Renal pelvis (tissue), 4 donors: Measurements from ENCODE around the gene BPHL. TPM values are rescaled to one million over a fixed set of nuclear protein-coding genes. Genes with fewer than 3 reads are reported as not detected.
"Not testable (repeated sequence)": the region's sequence is repeated elsewhere in the genome, so short reads cannot be mapped to it uniquely, and the experiment has no call there.

Source experiments
- DNase-seq: peaks from one replicate; pipeline ENCODE4 v3.0.0-alpha.2; 2013
- polyA plus RNA-seq, 3 donors: library from polyadenylated mRNA; unstranded; fragments of 120-200 nt; gene quantifications; one replicate each; pipeline ENCODE4 v1.2.1, GENCODE V29; 2013; ENCODE audit not compliant: insufficient read length in 3 of 3

Gene BPHL
- polyA plus RNA-seq, 3 donors = 54.5 to 75.9 (median 74.9) TPM

DNA sequence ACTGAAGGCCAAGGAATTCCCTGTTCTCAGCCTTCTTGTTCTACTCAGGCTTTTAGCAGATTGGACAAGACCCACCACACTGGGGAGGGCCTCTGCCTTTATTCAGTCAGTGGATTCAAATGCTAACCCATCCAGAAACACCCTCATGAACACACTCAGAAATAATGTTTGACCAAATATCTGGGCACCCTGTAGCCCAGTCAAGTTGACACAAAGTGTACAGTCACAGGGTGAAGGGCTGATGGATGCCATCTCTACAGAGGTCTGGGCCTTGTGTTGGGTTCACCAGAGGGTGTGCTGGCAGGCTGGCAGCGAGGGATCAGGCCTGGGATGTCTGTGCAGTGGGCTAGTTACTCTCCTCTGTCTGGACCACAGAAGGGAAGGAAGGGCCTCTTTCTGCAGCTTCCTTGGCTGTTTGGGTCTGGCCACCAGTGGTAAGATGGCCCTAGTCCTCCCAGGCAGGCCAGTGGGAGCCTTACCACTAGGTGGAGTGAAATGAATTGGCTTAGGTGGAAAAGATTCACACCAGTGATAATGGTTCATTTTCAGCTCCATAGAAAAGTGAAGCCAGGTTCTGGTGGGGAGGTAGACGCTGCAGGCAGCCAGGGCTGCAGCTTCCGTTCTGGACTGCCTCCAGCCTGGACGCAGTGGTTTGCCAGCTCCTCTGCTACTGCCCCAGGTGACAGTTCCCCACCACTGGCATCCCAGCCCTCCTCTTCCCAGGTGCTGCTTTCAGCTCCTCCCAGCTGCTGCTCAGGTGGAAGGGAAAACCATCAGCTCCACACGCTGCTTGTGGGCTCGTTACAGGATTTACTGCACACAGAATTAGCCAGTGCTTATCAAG lies 29.6 kb downstream of the BPHL start:
- DNase-seq = no peak

DNA sequence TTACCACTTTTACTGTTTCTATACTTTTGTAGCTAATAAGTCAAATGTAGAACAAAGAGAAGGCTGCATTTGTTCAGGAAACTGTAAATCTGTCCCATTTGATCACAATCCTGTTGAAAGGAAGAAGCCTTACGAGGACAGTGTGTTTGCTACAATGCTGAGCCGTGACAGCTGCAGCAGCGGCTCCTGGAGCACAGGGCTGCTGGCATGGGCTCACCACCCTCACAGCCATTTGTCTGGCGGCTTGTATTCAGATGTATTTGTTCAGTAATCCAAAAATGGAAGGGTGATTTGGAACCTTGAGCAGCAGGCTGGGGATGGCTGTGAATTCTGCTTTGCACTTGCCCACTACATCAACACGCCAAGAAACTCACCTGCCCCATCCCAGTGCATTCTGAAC lies 33.2 kb downstream of the BPHL start:
- DNase-seq = no peak

DNA sequence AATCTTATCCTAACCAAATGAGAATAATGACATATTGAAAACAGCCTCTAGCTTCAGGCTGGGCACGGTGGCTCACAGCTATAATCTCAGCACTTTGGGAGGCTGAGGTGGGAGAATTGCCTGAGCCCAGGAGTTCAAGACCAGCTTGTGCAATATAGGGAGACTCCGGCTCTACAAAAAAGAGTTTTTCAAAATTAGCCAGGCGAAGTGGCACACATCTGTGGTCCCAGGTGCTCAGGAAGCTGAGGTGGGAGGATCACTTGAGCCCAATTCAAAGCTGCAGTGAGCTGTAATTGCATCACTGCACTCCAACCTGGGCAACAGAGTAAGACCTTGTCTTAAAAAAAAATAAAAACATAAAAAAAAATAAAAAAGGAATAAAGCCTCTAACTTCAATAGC lies 34.2 kb downstream of the BPHL start:
- DNase-seq = no peak

DNA sequence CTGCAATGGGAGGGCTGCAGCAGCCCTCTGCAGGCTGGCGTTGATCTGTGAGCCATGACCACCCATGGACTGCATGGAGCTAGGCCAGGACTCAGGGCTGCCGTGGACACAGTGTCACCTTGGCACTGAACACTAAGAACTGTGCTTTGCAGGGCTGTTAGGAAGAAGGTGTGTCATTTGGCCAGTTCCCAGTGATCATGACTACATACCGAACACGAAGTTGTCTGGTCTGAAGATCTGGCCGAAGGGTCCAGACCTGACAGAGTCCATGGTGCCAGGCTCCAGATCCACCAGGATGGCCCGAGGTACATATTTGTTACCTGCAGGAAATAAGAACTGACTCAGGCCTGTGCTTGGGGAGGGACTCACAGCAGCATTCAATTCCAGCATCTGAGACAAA lies 36.9 kb downstream of the BPHL start:
- DNase-seq = not testable (repeated sequence)

DNA sequence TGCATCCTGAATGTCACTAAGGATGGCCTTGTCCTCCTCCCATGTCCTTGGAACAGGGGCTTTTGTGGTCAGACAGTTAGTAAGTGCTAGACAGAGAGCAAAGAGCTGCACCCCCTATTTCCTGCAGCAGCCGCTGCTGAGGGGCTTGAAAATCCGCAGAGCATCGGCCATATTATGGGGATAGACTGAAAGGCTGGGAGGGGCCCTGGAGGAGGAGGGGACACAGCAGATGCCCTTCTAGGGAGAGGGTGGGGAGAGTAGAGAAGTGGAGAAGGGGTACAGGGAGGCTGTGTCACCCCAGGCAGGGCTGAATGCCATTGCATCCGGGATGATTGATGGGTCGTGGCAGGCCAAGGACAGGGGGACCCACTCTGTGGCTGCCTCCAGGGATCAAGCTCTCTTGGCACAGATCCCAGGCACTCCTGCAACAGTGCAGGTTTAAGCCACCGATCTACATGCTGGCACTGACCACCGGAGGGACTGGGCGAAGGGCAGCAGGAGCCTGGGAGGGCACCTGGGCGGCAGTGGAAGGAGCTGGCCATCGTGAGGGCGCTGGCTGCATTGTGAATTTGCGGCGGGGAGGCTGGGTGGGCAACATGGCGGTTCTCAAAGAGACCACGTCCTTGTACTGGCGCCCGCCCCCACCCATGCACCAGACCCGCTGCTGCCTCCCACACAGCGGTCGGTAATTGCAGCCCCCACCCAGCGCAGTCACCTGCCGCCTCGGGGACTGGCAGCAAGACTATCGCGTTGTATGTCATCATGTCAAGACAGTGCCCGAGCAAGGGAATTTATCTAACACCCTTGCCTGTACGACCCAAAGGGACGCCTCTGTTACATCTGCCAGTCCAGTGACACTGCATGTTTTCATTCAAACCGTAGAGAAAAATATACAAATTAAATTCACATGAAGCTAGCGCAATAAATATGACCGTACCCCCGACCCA lies 37.9 kb downstream of the BPHL start:
- DNase-seq = not testable (repeated sequence)

DNA sequence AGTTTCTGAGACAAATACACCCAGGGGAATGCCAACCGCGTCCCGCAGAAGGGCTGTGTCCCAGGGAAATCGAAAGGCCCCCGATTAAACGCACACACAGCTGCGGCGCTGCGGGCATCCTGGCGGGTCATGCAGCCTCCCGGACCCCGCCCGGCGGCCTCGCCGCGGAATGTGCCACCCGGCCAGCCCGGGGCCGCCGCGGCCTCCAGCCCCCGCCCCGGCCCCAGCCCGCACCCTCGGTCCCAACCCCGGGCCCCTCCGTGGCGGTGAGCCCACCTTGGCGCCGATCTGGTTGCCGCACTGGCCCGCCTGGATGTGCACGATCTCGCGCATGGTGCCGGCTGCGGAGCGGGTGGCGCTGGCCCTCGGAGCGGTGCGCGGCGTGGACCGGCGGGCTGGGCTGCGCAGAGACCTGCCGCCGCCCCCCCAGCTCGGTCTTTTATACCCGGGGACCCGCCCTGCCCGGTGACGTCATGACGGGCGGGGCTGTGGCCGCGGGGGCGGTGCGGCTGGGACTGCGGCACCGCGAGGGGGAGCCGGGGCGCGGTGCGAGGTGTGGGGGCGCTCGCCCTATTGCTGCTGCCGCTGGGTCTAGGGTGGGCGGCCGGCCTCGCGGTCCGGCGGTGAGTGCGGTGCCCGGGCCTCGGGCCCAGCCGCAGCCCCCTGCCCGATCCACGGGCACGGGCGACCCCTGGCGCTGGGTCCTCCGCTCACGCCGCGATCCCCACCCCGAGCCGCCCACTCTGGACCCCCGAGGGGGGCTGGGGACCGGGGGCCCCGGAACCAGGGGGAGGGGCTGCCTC lies 38.8 kb downstream of the BPHL start, which contains the start of gene TUBB2A:
TUBB2A (minus strand) TSS at position 414 of the 803 bp plus-strand sequence; CDS start at position 333, 81 bp downstream.
- peak; percentile 75 for DNase-seq

DNA sequence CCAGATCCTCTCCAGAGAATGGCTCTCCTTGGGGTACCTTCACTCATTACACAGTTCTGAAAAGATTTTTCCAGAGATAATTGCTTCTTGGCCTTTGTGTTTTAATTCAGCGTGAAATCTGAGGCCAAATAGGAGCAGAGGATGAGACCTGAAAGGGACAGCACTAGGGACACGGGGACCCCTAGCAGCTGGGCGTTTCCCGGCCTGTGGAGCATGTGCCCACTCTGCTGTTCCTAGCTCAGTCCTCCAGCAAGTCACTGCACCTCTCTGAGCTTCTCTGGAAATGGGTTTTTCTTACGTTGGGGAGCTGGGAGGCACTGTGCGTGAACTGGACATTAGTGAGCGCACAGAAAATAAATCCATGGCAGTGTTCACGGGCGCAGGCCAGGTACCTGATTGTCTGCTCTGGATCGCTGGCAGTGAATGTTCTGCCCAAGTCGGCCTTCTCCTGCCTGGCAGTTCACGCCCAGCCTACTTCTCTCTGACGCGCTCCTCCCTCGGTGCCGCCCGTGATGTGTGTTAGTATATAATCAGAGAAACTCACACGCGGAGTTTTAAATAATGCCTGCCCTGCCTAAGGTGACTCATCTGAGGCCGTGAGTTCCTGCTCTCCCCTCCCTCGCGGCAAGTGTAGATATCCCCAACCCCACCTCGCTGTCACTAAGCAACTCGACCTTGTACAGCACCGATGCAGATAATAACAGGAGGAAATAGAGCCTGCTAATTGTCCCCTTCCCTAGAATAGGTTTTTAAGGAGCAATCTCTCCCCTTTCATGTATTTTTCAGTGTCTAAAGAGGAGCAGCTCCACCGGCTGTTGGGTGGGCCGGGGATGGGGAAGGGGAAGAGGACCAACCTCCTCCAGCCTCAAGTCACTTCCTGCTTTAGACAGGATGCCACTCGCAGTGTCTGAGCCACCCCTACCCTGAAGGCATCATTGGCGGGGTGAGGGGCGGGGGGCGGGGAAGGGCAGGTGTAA lies 41.6 kb downstream of the BPHL start:
- DNase-seq = no peak

DNA sequence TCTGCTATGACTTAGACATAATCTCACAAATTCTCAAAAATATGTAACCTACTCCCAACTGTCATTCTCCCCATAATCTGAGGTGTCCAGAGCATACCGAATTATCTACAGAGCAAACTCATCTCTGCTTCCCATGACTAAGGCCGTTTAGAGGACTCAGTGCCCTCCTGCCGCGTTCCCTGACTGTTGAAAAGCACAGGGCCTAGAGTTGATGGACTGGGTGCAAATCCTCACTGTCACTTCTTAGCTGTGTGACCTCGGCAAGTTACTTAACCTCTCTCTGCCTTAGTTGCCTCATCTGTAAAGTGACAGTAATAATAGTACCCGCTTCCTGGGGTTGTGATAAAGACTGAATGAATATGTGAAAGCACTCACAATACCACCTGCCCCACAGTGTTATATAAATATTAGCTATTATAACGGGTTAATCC lies 43.6 kb downstream of the BPHL start:
- no peak for DNase-seq

DNA sequence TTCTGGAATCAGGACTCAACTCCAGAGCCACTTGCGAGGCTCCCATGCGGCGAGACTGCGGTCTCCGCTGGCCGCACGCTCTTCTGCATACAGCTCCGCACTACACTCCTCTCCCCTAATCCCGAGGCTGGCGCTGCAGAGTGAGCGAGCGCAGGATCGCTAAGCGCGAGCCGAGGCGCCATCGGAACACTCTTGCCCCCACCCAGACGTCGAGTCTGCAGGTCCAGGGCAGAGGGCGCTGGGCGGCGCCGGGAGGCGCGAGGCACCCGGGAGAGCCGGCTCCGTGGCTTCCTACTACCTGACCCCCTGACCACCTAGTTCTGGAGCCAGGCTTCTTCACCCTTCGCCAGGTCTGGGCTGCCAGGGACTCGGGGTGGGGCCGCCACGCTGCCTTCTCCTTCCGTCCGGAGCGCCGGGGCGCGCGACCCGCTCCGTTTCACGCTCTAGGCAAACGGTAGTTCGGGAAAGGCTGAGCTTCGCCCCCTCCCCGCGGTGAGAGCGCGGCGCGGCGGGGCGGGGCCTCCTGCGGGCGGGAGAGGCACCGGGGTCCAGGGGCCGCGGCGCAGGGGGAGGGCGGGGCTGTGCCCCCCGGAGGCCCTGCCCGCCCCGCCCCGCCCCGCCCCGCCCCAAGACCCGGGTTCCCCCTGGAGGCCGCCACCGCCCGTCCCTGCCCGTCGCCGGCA lies 44.2 kb downstream of the BPHL start:
- DNase-seq = peak; percentile 75

DNA sequence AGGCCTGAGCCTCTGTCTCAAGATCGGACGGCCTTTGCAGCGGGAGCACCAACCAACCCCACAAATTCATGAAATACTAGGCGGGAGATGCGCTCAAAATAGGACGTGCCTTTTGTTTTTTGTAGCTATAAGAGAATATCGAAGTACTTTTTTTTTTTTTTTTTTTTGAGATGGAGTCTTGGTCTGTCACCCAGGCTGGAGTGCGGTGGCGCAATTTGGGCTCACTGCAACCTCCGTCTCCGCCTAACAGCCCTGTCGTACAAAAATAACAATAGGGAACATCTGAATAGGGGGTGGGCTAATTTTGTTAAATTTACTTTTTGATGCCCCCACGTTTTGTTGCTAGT lies 44.7 kb downstream of the BPHL start:
- no peak for DNase-seq

DNA sequence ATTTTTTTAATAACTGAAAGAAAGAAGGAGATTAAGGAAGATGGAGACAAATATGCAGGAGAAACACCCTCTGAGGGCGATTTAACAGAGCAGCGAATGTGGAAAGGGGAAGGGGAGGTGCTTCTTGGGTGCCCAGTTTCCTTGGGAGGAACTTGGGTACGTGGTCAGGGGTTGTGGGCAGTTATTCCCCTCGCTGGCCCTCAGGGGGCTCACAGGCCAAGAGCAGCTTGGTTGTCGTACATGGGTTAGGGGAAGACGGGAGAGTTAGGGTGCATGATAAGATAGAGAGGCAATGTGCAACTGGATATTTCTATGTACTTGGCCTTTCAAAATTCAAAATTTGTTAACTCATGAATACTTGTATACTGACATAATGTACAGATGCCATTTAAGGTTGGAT lies 45.9 kb downstream of the BPHL start:
- no peak for DNase-seq

DNA sequence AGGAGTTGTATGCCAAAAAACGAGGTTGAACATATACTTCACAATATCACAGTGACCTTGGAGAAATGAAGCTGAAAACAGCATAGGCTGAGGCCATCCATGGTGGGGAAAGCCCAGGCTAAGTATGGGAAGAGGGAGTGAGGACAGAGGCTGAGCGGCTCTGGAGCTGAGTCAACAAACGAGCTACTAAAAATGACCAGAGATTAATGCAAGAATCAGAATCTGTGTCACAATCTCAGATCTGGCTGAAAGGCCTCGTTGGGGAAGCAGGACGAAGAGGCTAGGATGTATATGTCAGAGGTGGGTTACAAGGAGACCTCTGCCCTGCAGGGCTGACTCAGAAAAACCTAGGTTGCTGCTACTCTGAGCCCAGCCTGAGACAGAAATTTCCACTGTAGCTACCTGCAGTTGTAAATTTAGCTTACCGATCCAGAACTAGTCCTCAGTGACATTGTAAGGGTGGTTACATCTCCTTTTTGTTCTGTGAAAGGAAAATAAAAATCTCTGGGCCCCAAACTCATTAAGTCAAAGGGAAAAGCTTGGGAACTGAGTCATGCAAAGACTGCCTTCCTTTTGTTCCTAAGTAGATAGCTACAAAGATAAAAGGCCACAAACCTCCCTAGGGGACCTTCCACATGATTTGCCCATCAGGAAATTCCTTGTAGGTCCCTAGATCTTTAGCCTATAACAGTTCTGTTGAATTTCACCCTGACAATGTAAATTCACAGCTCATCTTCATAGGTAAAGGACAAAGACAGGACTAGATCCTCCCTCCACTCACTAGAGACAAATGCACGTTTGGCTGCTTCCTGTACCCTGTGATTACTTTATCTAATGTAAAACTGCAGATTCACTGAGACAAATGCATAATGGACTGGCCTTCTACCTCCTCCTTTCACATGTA lies 47.4 kb downstream of the BPHL start:
- no peak for DNase-seq

DNA sequence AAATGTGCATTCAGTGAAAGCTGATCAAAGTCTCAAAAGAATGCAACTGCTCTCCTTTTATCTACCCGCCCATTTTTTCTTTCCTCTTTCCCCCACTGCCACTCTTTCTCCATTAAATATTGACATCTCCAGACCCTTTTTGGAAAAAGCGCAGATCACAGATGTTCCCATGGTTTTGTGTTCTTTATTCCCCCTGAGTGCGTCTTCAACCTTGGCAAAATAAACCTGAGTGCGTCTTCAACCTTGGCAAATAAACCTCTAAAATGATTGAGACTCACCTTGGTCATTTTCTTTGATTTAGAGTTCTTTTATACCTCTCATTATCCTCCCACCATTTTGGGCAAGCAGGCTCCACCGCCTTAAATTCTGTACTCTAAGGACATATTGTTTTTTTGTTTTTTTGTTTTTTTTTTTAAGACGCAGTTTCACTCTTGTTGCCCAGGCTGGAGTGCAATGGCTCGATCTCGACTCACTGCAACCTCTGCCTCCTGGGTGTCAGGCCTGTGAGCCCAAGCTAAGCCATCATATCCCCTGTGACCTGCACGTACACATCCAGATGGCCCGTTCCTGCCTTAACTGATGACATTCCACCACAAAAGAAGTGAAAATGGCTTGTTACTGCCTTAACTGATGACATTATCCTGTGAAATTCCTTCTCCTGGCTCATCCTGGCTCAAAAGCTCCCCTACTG lies 48.2 kb downstream of the BPHL start:
- DNase-seq = not testable (repeated sequence)

DNA sequence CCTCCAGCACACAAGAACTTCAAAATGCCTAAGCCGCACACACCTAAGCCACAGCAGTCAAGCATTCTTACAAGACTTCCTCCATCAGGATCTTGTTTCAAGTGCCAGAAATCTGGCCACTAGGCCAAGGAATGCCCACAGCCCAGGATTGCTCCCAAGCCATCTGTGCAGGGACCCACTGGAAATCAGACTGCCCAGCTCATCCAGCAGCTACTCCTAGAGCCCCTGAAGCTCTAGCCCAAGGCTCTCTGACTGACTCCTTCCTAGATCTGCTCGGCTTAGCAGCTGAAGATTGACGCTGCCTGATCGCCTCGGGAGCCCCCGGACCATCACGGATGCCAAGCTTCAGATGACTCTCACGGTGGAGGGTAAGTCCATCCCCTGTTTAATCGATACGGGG lies 49.5 kb downstream of the BPHL start:
- not testable (repeated sequence) for DNase-seq

DNA sequence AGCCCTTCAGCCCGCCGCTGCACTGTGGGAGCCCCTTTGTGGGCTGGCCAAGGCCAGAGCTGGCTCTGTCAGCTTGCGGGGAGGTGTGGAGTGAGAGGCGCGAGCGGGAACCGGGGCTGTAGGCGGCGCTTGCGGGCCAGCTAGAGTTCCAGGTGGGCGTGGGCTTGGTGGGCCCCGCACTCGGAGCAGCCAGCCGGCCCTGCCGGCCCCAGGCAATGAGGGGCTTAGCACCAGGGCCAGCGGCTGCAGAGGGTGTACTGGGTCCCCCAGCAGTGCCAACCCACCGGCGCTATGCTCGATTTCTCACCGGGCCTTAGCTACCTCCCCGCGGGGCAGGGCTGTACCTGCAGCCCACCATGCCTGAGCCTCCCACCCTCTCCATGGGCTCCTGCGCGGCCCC lies 52.2 kb downstream of the BPHL start:
- not testable (repeated sequence) for DNase-seq

DNA sequence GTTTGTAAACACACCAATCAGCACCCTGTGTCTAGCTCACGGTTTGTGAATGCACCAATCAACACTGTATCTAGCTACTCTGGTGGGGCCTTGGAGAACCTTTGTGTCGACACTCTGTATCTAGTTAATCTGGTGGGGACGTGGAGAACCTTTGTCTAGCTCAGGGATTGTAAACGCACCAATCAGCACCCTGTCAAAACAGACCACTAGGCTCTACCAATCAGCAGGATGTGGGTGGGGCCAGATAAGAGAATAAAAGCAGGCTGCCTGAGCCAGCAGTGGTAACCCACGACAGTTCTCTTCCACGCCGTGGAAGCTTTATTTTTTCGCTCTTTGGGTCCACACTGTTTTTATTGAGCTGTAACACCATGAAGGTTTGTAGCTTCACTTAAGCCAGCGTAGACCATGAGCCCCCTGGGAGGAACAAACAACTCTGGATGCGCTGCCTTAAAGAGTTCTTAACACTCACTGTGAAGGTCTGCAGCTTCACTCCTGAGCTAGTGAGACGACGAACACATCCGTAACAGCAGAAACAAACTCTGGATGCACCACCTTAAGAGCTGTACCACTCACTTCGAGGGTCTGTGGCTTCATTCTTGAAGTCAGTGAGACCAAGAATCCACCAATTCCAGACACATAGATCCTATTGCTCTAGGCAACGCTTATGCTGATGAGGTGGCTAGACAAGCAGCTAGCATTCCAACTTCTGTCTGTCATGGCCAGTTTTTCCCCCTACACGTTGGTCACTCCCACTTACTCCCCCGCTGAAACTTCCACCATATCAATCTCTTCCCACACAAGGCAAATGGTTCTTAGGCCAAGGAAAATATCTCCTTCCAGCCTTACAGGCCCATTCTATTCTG lies 53.0 kb downstream of the BPHL start:
- DNase-seq = not testable (repeated sequence)

DNA sequence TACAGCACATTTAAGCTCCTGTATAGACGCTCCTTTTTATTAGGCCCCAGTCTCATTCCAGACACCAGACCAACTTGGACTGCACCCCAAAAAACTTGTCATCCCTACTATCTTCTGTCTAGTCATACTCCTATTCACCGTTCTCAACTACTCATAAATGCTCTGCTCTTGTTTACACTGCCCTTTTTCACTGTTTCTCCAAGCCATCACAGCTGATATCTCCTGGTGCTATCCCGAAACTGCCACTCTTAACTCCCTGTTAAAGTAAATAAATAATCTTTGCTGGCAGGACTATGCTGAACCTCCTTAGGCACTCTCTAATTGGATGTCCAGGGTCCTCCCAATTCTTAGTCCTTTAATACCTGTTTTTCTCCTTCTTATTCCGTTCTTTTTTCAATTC lies 54.3 kb downstream of the BPHL start:
- not testable (repeated sequence) for DNase-seq
